HG03469 (cell line): ENCODE data around the gene SRSF10.

Experiments
- ATAC-seq: cut with Tn5 transposase; IDR thresholded peaks from one replicate; pipeline ENCODE4 v1.9.1; 2021; ENCODE audit warnings: mild to moderate bottlenecking, moderate library complexity, moderate number of reproducible peaks; ENCODE audit not compliant: unreplicated experiment

Gene SRSF10

DNA sequence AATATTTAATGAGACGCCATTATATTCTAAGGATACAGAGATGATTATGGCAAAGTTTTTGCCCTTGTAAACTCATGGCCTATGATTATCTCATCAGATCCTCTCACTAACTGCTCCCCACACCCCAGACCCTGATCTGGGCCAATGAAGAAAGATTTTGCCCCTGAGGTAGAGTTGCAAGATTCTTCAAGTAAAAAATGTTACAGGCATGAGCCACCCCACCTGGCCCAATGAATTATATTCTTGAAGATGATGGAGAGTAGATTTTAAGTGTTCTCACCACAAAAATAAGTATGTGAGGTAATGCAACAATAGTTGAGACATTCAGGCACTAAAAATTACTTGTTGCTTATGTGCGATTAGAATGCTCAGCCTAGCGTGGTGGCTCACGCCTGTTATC is 65.2 kb downstream of the SRSF10 start:
- no peak for ATAC-seq
